Measurements from ENCODE around the gene C2. TPM values are rescaled to one million over a fixed set of nuclear protein-coding genes. Genes with fewer than 3 reads are reported as not detected.

C2 gene
- total and polyA plus RNA-seq, 4 donors: 28.6 to 230 (median 132) TPM

GRCh38 chr6:31946370-31946885, 18.9 kb downstream of the C2 start:
- H3K4me1 ChIP-seq (ENCODE audit: control insufficient read depth in 5 of 5, insufficient read depth in 5 of 5, low read length in 5 of 5): peaks cover 0 to 14% (median 0%) of the 10 kb centered on the region in 5 donors
- DNase-seq (peak in 1 of 3 donors; percentile 7), ATAC-seq (ENCODE audit: insufficient read depth, low FRiP score) (no peak)
- TF ChIP-seq CTCF (IDR thresholded peaks at IDR 0.05; ENCODE audit: control extremely low read depth, extremely low read depth): no peak
- no peak overlapping the region for H3K4me3 ChIP-seq
- peak overlapping the region in 1 of 2 donors; percentile 89 for H3K27ac ChIP-seq (ENCODE audit: low read depth in 1 of 2, low read length in 1 of 2)
- 76 to 80% methylated on average over 11 of the region's 11 CpGs for WGBS, 2 donors
- no peak overlapping the region for H3K9ac ChIP-seq (ENCODE audit: insufficient read depth in 1 of 2, low read length in 2 of 2)
- peaks cover 0 to 5% (median 0%) of the 10 kb centered on the region in 3 donors for H3K27me3 ChIP-seq (ENCODE audit: control insufficient read depth in 3 of 3, insufficient read depth in 3 of 3, low read length in 2 of 3)
- H3K9me3 ChIP-seq (ENCODE audit: control insufficient read depth in 4 of 4, insufficient read depth in 3 of 4, low read length in 3 of 4): no peaks in the 10 kb centered on the region
- peaks cover 0 to 9% (median 0%) of the 10 kb centered on the region in 4 donors for H3K36me3 ChIP-seq (ENCODE audit: control insufficient read depth in 4 of 4, insufficient read depth in 4 of 4, low read length in 4 of 4)

GRCh38 chr6:31947070-31947675, 19.7 kb downstream of the C2 start:
- 88 to 89% methylated on average over 24 of the region's 24 CpGs for WGBS, 2 donors
- Histone ChIP-seq H3K9me3 (ENCODE audit: control insufficient read depth in 4 of 4, insufficient read depth in 3 of 4, low read length in 3 of 4) (no peaks in the 10 kb centered on the region), H3K27me3 (ENCODE audit: control insufficient read depth in 3 of 3, insufficient read depth in 3 of 3, low read length in 2 of 3) (peaks cover 0 to 5% (median 0%) of the 10 kb centered on the region in 3 donors), H3K27ac (ENCODE audit: low read depth in 1 of 2, low read length in 1 of 2) (no peak overlapping the region), H3K4me3 (no peak overlapping the region), H3K9ac (ENCODE audit: insufficient read depth in 1 of 2, low read length in 2 of 2) (no peak overlapping the region), H3K4me1 (ENCODE audit: control insufficient read depth in 5 of 5, insufficient read depth in 5 of 5, low read length in 5 of 5) (peaks cover 0 to 14% (median 0%) of the 10 kb centered on the region in 5 donors), H3K36me3 (ENCODE audit: control insufficient read depth in 4 of 4, insufficient read depth in 4 of 4, low read length in 4 of 4) (peaks cover 0 to 16% (median 3%) of the 10 kb centered on the region in 4 donors)
- DNase-seq: no peak
- no peak for ATAC-seq (ENCODE audit: insufficient read depth, low FRiP score)
- no peak for TF ChIP-seq CTCF (IDR thresholded peaks at IDR 0.05; ENCODE audit: control extremely low read depth, extremely low read depth)

DNA sequence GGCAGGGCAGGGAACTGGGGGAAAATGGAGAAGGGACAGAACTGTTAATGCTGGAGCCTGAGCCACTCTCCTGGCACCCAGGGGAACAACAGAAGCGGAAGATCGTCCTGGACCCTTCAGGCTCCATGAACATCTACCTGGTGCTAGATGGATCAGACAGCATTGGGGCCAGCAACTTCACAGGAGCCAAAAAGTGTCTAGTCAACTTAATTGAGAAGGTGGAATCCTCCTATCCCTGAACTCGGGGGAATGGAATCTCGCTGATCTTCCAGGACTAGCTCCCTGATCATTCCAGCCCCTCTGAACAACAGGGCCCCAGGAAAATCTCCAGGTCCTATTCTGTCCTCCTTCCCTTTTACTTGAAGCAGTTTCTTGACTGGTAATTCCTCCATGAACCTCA, 20.3 kb downstream of the C2 start:
- no peak for TF ChIP-seq CTCF (IDR thresholded peaks at IDR 0.05; ENCODE audit: control extremely low read depth, extremely low read depth)
- DNase-seq: no peak
- peaks cover 0 to 5% (median 0%) of the 10 kb centered on the region in 3 donors for H3K27me3 ChIP-seq (ENCODE audit: control insufficient read depth in 3 of 3, insufficient read depth in 3 of 3, low read length in 2 of 3)
- H3K4me1 ChIP-seq (ENCODE audit: control insufficient read depth in 5 of 5, insufficient read depth in 5 of 5, low read length in 5 of 5): peaks cover 0 to 14% (median 0%) of the 10 kb centered on the region in 5 donors
- H3K4me3 ChIP-seq: no peak overlapping the region
- WGBS, 2 donors: 86 to 91% methylated on average over 4 of the region's 4 CpGs
- ATAC-seq (ENCODE audit: insufficient read depth, low FRiP score): no peak
- H3K36me3 ChIP-seq (ENCODE audit: control insufficient read depth in 4 of 4, insufficient read depth in 4 of 4, low read length in 4 of 4): peaks cover 0 to 16% (median 7%) of the 10 kb centered on the region in 4 donors
- H3K9me3 ChIP-seq (ENCODE audit: control insufficient read depth in 4 of 4, insufficient read depth in 3 of 4, low read length in 3 of 4): no peaks in the 10 kb centered on the region
- H3K9ac ChIP-seq (ENCODE audit: insufficient read depth in 1 of 2, low read length in 2 of 2): no peak overlapping the region
- no peak overlapping the region for H3K27ac ChIP-seq (ENCODE audit: low read depth in 1 of 2, low read length in 1 of 2)

Data from lung (tissue), 12 donors.